ENCODE results near the gene BAIAP2.
A peak's percentile ranks its signal among the peaks of the same experiment; 100 is the strongest.
"Not testable (repeated sequence)": the region's sequence is repeated elsewhere in the genome, so short reads cannot be mapped to it uniquely, and the experiment has no call there.

The BAIAP2 gene

DNA sequence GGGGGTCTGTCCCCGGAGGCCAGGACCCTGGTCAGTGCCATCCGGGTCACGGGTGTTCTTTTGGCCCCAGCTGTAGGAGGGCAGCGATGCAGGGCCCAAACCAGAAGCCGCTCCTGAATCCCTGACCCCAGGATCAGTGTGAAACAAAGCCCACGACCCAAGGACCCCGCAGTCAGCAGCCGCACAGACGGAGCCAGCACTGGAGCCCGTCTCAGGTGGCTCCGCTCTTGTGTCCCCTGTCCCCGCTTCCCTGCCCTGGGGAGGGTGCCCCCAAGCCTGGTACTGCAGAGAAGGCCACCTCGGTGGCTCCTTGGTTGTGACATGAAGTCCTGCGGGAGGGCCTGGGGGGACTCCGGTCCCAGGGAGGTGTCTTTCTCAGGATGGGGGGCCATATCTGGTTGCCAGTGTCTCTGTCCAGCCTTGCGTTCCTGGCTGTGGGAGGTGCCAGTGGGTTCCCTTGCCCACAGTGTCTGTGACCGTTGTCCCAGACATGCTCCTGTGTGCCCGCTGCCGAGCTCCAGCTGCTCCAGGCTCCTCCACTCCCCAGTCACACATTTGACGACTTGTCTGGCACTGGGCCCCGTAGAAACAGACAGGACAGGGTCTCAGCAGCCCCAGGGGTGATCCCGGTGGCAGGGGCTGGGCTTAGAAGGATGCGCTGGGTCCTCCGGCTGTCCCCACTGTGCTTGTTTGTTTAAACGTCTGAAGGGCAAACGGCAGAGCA, 33.6 kb downstream of the BAIAP2 start:
- no peak for DNase-seq (ENCODE audit: low spot score)

DNA sequence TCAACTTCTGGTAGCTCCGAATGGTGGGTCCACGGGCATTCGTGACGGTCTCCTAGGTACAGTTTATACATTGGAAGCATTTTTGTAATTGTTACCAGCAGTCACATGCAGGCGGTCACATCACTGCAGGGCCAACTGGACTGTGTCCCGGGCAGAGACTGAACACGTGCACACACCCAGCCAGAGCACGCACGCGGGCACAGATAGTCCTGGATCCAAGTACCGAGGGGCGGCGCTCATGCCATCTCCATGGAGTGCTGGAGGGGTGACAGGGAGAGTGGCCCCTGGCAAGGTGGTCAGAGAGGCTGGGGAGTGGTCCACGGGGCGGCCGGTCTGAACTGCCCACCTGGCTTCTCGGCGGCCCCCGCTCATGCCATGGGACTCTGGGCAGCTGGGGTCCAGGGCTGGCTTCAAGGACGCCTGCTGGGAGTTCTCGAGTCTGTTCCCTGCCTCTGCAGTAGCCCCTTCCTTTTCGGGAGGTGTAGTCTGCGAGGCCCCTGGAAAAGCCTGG, 34.2 kb downstream of the BAIAP2 start:
- no peak for DNase-seq (ENCODE audit: low spot score)

DNA sequence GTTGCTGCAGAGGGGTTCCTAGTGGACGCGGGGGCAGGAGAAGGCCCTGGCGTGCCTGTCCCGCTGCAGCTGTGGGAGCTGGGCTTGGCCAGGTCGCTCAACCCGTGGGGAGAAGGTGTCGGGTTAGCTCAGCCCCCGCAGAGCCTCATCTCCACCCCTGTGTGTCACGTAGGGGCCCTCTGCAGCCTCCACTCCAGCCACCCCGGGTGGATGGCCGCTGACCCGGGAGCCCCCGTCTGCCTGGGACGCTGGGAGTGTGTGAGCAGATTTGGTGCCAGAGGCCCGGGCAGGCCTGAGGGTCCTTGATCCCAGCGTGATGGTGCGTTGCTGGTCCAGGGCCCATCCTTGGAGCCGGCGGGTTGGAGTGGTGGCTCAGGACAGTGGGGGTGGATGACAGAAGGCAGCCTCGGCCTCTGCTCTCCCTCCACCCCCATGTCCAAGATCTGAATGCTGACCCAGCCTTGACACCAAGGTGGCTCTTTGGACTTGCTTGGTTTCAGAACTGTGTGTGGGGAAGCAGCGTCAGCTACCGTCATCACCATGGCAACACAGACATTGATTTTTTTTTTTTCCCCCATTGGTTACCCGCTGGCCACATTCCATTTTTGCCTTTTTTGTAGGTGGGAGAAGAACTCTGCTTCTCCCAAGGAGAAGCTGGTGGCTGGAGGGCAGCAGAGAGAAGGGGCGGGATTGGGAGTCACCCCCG, 35.7 kb downstream of the BAIAP2 start:
- DNase-seq (ENCODE audit: low spot score), result no peak

DNA sequence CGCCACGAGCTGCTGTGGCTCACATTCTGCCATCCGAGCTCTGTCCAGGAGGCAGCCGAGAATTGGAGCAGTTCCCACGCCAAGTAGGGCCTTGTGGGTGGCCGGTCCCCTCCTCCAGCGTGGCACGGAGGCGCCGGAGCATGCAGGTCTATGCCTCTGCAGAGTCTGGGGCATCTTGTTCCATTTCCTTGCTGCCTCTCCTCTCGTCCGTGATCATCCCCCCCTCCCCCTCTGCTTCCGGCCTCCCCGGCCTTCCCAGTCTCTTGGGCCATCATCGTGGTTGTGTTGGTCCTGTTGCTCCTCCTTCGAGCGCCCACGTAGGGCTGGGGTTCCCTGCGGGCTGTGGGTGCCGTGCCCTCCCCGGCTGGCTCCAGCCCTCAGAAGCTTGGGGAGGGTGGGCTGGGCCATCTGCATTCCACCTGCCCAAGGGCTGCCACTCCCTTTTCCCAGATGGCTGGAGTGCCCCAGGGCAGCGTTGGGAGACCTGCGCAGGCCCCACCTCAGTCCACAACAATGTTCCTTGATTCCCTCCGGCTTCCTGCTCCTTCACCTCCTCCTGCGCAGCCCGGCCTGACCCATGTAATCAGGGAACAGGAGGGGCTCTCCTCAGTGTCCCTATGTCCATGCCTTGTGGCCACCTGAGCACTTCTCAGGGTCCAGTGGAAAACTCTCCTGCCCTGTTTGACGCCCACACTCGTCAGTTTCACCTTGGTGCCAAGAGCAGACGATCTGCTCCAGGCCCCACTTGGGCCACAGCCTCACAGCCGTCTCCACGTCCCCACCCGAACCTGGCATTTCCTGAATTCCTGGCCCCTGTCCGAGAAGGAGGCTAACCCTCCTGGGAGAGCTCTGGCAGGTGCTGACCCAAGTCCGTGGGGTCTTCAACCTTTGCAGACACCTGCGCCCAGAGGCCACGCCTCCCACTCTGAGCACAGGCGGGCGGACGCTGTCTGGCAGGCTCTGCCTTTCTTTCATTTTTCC, 37.1 kb downstream of the BAIAP2 start:
- no peak for DNase-seq (ENCODE audit: low spot score)

DNA sequence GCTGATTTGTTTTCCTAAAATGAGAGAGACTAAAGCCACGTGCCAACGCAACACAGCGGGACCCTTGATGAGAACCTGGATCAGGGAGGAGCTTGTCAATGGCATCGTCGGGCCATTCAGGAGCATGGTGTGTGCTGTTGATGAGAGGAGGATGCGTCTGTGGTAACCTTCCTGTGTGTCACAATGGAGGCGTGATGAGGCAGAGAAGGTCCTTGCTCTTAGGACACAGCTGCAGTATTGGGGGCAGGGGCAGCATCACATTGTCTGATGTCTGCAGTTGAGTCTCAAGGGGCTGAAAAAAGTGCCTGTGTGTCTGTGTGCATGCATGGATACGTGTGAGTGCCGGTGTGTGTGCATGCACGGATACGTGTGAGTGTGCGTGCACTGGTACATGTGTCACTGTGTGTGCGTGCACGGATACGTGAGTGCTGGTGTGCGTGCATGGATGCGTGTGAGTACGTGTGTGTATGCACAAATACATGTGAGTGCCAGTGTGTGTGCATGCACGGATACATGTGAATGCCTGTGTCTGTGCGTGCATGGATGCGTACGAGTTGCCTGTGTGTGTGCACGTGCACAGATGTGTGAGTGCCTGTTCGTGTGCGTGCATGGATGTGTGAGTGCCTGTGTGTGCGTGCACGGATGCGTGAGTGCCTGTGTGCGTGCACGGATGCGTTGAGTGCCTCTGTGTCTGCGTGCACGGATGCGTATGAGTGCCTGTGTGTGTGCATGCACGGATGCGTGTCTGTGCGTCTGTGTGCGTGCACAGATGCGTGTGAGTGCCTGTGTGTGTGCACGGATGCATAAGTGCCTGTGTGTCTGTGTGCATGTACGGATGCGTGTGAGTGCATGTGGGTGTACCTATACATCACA, 39.3 kb downstream of the BAIAP2 start:
- DNase-seq (ENCODE audit: low spot score), result no peak

DNA sequence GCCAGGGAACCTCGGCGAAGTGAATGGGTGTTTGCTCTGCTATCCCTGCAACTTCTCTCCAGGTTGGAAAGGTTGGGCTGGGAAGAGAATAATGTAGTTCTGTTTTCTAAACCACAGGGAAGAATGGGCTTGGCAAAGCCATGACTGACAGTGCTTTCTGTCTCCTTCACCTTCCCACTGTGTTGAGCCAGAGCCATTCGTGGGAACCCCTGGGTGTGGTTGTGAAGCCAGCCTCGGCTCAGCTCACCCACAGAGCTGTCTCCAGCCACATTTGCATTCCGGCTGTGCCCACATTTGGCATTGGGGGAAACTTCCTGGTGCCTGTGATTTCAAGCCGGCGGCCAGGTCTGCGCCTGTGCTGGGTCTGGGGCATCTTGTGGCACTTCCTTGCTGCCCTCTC, 39.9 kb downstream of the BAIAP2 start:
- DNase-seq (ENCODE audit: low spot score), result peak; percentile 59

DNA sequence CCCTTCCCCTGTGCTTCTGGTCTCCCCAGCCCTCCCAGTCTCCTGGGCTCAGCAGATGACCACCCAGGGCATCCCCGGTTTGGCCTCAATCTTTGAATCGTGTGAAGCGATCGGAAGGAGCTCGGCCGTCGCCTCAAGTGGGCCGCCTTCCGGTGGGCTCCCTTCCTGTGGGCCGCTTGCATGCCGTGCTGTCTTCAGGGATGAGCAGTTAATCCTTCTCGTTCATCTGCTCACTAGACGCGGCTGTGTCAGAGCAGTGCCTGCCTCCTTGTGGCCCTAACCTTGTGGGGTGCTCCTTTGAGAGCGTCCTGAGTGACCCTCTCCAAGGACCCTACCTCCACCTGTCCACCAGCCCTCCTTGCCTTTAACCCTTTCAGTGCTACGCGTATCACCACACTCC, 40.4 kb downstream of the BAIAP2 start:
- no peak for DNase-seq (ENCODE audit: low spot score)

GRCh38 chr17:81076141-81076679, 41.3 kb downstream of the BAIAP2 start:
- DNase-seq (ENCODE audit: low spot score), result no peak

- not testable (repeated sequence) for DNase-seq (ENCODE audit: low spot score)
Observed at GRCh38 chr17:81078026-81078913, 43.3 kb downstream of the BAIAP2 start.

GRCh38 chr17:81080019-81080418, 45.1 kb downstream of the BAIAP2 start:
- no peak for DNase-seq (ENCODE audit: low spot score)

GRCh38 chr17:81081222-81082176, 46.5 kb downstream of the BAIAP2 start:
- DNase-seq (ENCODE audit: low spot score), result no peak

GRCh38 chr17:81082177-81083073, 47.5 kb downstream of the BAIAP2 start:
- DNase-seq (ENCODE audit: low spot score), result no peak

DNA sequence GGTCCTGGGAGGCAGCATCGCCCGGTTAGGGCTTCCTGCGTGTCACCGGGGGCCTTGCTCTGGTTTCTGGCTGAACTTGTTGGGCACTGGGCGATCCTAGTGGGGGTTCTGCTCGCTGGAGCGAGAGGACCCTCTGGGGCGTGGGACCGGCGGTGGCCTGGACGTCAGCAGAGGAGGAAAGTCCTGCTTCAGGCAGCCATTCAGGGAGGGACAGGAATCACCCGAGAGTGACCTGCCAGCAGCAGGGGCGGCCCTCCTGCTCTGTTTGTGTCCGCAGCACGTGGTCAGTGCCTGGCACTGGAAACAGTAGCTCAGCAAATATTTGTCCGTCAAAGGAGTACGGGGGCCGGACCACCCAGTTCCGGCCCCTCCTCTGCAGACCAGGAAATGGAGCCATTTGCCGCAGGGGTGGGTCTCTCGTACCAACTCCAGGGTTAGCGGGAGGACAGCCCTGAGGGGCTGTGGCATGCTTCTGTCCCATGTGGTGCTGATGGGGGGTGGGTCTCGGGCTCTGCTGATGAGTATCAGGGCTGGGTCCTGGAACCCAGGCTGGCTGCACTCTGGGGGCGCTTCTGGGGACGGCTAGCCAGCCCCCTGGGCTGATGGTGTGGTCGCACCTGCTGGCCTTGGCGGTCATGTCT, 48.3 kb downstream of the BAIAP2 start:
- no peak for DNase-seq (ENCODE audit: low spot score)

DNA sequence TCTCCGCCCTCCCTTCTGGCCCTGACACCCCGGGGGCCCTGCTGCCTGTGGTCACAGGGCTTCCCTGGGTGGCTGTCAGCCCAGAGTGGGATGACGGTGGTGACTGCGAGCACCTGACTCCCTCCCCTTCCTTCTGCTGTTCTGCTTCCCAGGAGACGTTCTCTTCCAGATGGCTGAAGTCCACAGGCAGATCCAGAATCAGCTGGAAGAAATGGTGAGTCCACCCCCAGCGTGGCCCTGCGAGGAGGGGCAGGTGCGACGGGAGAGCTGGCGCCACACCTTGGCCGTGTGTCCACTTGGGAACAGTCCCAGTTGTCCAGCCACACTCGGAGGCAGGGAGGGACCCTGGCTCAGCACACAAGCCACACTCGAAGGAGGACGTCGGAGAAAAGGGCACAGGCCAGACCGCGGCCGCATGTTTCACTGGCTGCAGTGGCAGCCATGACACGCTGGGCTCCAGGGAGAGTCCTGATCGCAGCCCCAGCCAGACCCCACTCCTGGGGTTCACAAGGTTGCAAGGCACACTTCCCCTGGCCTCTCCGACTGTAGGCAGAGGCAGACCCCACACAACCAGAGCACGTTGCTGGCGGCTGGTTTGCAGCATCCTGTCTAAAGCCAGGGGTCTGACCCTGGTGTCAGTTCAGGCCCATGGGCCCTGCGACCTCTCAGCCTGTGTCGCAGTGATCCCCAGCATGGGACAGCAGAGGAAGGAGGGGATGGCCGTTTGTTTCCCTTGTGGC, 49.9 kb downstream of the BAIAP2 start:
- DNase-seq (ENCODE audit: low spot score), result no peak

GRCh38 chr17:81085420-81085911, 50.5 kb downstream of the BAIAP2 start:
- DNase-seq (ENCODE audit: low spot score), result no peak

Data from AG08395 (cell line).